OCI-LY3 (cell line): Measurements from ENCODE around the gene ZNF225.

Experiments
- H2AFZ ChIP-seq: fragments of 200-600, 300-600 bp; shearing (Covaris generic); 2 replicates; pipeline ENCODE4 v1.6.0; 2014; ENCODE audit warnings: antibody characterized with exemption, low read depth, low read length
- H3K27ac ChIP-seq: fragments of 200-600, 300-600 bp; sonication (generic); 2 replicates; pipeline ENCODE4 v1.5.1; 2014; ENCODE audit warnings: mild to moderate bottlenecking, low read length, moderate library complexity, mixed read lengths
- H3K27me3 ChIP-seq: fragments of 200-600, 300-600 bp; sonication (generic); 2 replicates; pipeline ENCODE4 v1.6.1; 2014; ENCODE audit warnings: low read depth, low read length, mixed read lengths
- H3K36me3 ChIP-seq: fragments of 200-600, 300-600 bp; sonication (generic); replicated peaks from 2 replicates; pipeline ENCODE3; 2014; ENCODE audit warnings: low read depth, low read length, mixed read lengths
- H3K4me1 ChIP-seq: fragments of 300-600, 200-600 bp; sonication (generic); 2 replicates; pipeline ENCODE4 v1.6.1; 2014; ENCODE audit warnings: low read length, mixed read lengths
- H3K4me2 ChIP-seq: fragments of 200-600, 300-600 bp; sonication (generic); 2 replicates; pipeline ENCODE4 v1.6.1; 2014; ENCODE audit warnings: low read length, mixed read lengths
- H3K4me3 ChIP-seq: fragments of 300-600, 200-600 bp; sonication (generic); 2 replicates; pipeline ENCODE4 v1.5.1; 2014; ENCODE audit warnings: antibody characterized with exemption, mild to moderate bottlenecking, low read length, moderate library complexity
- H3K79me2 ChIP-seq: fragments of 300-600, 200-600 bp; shearing (Covaris generic); 2 replicates; pipeline ENCODE4 v1.6.1; 2014; ENCODE audit warnings: mild to moderate bottlenecking, low read length, mixed read lengths
- H3K9ac ChIP-seq: fragments of 300-600, 200-600 bp; shearing (Covaris generic); 2 replicates; pipeline ENCODE4 v1.6.0; 2014; ENCODE audit warnings: mild to moderate bottlenecking, low read length, moderate library complexity
- H3K9me3 ChIP-seq: fragments of 200-600, 300-600 bp; shearing (Covaris generic); 2 replicates; pipeline ENCODE4 v1.6.1; 2014; ENCODE audit warnings: low read length, mixed read lengths; ENCODE audit not compliant: insufficient read depth
- H4K20me1 ChIP-seq: fragments of 200-600, 300-600 bp; sonication (generic); 2 replicates; pipeline ENCODE4 v1.6.1; 2016; ENCODE audit warnings: low read length, mixed read lengths; ENCODE audit not compliant: insufficient read depth
- CTCF ChIP-seq: fragments of 200-600, 300-600 bp; sonication (generic); IDR thresholded peaks from 2 replicates; pipeline ENCODE4 v1.5.1; 2014; ENCODE audit warnings: antibody characterized with exemption, low read length, low read depth
- EZH2phosphoT487 ChIP-seq: fragments of 200-600 bp; shearing (Covaris generic); IDR thresholded peaks from 2 replicates; pipeline ENCODE4 v1.6.1; 2018; ENCODE audit warnings: antibody characterized with exemption, mixed run types, low read depth

Gene ZNF225

GRCh38 chr19:44113138-44113783 lies at the start of gene ZNF225:
TSS of gene ZNF225 (plus strand) at chr19:44113399. CDS start at chr19:44115828, 2,429 bp downstream.
- no peaks in the 10 kb centered on the region for H4K20me1 ChIP-seq
- H3K9ac ChIP-seq = peak within 1 kb of the TSS; percentile 81
- TF ChIP-seq EZH2phosphoT487 = no peak
- no peak for TF ChIP-seq CTCF
- H3K4me2 ChIP-seq = peak within 1 kb of the TSS; percentile 81
- H3K9me3 ChIP-seq = no peaks in the 10 kb centered on the region; the same call in 1 of the 2 replicates
- no peaks in the 10 kb centered on the region for H3K27me3 ChIP-seq
- H3K27ac ChIP-seq = peak within 1 kb of the TSS; percentile 18; the same call in 1 of the 2 replicates
- peak within 1 kb of the TSS; percentile 80 for H3K4me3 ChIP-seq
- H2AFZ ChIP-seq = peak within 1 kb of the TSS; percentile 99
- peaks cover 39% of the 10 kb centered on the region for H3K36me3 ChIP-seq
- peaks cover 7% of the 10 kb centered on the region; the same call in 1 of the 2 replicates for H3K4me1 ChIP-seq
- peaks cover 11% of the 10 kb centered on the region for H3K79me2 ChIP-seq

- TF ChIP-seq EZH2phosphoT487 (no peak), CTCF (no peak)
- H3K9ac ChIP-seq = no peak overlapping the region
- H3K27me3 ChIP-seq = no peaks in the 10 kb centered on the region
- H3K9me3 ChIP-seq = peaks cover 12% of the 10 kb centered on the region
- no peak overlapping the region for H3K27ac ChIP-seq
- no peak overlapping the region for H3K4me3 ChIP-seq
- no peaks in the 10 kb centered on the region for H4K20me1 ChIP-seq
- H3K79me2 ChIP-seq = no peaks in the 10 kb centered on the region
- no peaks in the 10 kb centered on the region for H3K36me3 ChIP-seq
- H3K4me2 ChIP-seq = no peak overlapping the region
- no peaks in the 10 kb centered on the region for H3K4me1 ChIP-seq
- no peak overlapping the region for H2AFZ ChIP-seq
Observed at GRCh38 chr19:44066305-44066704, 46.9 kb upstream of the ZNF225 start.

- H3K36me3 ChIP-seq = no peaks in the 10 kb centered on the region
- H3K27ac ChIP-seq = no peak overlapping the region
- no peaks in the 10 kb centered on the region for H3K4me1 ChIP-seq
- TF ChIP-seq EZH2phosphoT487 = no peak
- TF ChIP-seq CTCF = no peak
- no peaks in the 10 kb centered on the region for H4K20me1 ChIP-seq
- H3K79me2 ChIP-seq = no peaks in the 10 kb centered on the region
- peaks cover 12% of the 10 kb centered on the region for H3K9me3 ChIP-seq
- H3K4me3 ChIP-seq = no peak overlapping the region
- H2AFZ ChIP-seq = no peak overlapping the region
- H3K27me3 ChIP-seq = no peaks in the 10 kb centered on the region
- no peak overlapping the region for H3K4me2 ChIP-seq
- H3K9ac ChIP-seq = no peak overlapping the region
Observed at GRCh38 chr19:44069415-44069814, 43.8 kb upstream of the ZNF225 start.

GRCh38 chr19:44071824-44072542 lies 41.2 kb upstream of the ZNF225 start, which contains the start of gene ZNF284:
TSS of gene ZNF284 (plus strand) at chr19:44072159. CDS start at chr19:44076390, 4,231 bp downstream.
- TF ChIP-seq EZH2phosphoT487 (no peak), CTCF (no peak)
- no peaks in the 10 kb centered on the region for H3K4me1 ChIP-seq
- H3K9me3 ChIP-seq = peaks cover under 1% of the 10 kb centered on the region; the same call in 1 of the 2 replicates
- H3K36me3 ChIP-seq = no peaks in the 10 kb centered on the region
- no peak within 1 kb of the TSS for H3K4me3 ChIP-seq
- no peaks in the 10 kb centered on the region for H3K79me2 ChIP-seq
- H3K9ac ChIP-seq = no peak within 1 kb of the TSS
- H4K20me1 ChIP-seq = no peaks in the 10 kb centered on the region
- H2AFZ ChIP-seq = no peak within 1 kb of the TSS
- H3K27ac ChIP-seq = no peak within 1 kb of the TSS
- no peaks in the 10 kb centered on the region for H3K27me3 ChIP-seq
- H3K4me2 ChIP-seq = no peak within 1 kb of the TSS
